Cardiac septum (tissue), 1 donor: Measurements from ENCODE around the gene AMN. TPM values are rescaled to one million over a fixed set of nuclear protein-coding genes. Genes with fewer than 3 reads are reported as not detected.

Experiments used
- DNase-seq: peaks from one replicate; pipeline ENCODE4 v3.0.0-alpha.2; 2020; ENCODE audit warnings: low spot score
- intact Hi-C: fragments of 100-400 bp; cut with DNase I; formaldehyde crosslinking; loops from one replicate; pipeline ENCODE4 v1.14.0; 2022
- total RNA-seq: library from RNA; stranded (reverse); fragmentation: NEBNext Ultra II Directional; extraction: Animal tissue kit (Norgen Biotek cat#: 25700); gene quantifications from one replicate; pipeline ENCODE4 v1.2.1, GENCODE V29; 2021
- donor health status: DM: no; HTN: no; CAD: no.

AMN gene
- total RNA-seq, 1 donor from 2014 or later, result not detected

DNA sequence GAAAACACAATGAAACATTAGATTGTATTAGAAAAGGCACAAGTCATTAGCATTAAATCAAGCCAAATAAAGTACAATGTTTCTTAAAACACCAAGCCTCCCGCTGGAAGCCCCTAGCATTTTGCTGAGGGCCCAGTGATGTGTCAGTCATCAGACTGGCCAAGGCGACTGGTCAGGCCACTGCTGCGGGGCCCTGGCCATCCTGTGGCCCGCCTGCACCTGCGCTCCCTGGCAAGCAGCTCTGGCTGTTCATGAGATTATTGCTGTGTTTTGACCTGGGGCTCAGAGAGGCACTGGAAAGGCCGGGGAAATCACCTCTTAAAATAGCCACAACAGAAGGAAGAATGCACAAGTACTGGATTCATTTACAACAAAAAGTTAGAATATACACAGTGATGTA is 24.2 kb upstream of the AMN start:
- no peak for DNase-seq

GRCh38 chr14:102898776-102899515 is 23.5 kb upstream of the AMN start:
- DNase-seq, result no peak
- intact Hi-C loops, result no loop called here

More for the DNA sequence above, 24.2 kb upstream of the AMN start:
- intact Hi-C loops, result no loop called here

DNA sequence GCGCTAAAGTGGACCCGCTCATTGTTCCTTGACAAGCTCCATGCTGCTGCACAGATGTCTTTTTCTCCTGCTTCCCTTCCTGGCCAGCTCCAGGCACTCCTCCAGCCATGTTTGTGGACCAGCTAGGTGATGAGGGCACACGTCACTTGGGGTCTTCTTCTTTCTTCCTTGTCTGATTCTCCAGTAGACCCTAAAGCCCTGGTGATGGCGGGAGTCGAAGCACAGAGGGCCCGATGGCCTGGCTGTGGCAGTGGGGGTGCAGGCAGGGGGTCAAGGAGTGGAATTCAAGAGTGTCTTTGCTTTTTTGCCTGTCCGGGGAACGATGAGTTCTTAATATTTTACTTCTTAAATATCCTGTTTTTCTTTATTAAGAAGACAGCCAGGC is 23.0 kb upstream of the AMN start:
- DNase-seq, result peak; percentile 36
- intact Hi-C loops, result no loop called here

DNA sequence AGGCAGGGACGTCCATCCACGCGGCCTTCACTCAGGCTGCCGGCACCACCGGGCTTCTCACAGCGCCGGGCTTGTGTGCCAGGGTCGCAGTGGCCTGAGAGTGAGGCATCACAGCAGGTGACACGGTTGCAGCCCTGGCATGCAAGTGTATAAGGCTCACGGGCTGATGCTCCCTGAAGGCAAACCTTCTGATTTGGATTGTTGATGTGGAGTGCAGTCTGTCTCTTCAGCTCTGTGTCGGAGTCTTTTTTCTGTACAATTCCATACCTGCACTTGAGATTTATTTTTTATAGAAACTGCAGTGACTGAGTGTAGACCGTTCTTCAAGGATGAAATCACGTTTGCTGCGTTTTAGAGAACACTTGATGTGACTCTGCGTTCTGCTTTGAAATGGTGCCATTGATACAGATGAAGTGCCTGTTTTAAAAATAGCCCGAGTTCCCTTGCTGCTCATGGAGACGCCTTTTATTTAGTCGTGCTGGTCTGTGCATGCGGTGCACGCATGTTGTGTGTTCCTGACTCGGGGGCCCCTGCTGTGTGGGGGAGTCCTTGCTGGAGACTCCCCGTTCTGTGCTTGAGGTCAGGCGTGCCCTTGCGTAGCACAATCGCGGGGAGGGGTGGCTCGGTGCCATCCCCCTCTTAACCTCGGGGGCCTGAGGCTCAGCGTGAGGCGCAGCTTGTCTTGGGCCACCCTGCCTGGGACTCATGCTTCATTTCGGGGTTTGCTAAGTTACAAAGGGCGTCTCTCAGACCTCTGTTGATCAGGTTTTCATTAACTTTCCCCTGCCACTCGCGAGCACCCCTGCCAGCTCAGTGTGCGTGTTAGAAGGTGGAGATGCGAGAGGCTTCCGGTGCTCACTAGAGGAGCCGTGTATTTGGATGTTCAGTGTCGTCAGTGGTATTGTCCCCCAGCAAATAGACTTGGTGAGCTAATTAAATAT is 21.6 kb upstream of the AMN start:
- intact Hi-C loops, result no loop called here
- DNase-seq, result peak; percentile 41

- no peak for DNase-seq
- intact Hi-C loops, result no loop called here
These were observed 20.8 kb upstream of the AMN start for GRCh38 chr14:102901633-102902032.

GRCh38 chr14:102902086-102902485 is 20.4 kb upstream of the AMN start:
- no peak for DNase-seq
- intact Hi-C loops, result no loop called here

- DNase-seq, result no peak
- intact Hi-C loops, result no loop called here
These were observed 19.8 kb upstream of the AMN start for GRCh38 chr14:102902523-102903247.

- intact Hi-C loops, result no loop called here
- DNase-seq, result no peak
These were observed 19.1 kb upstream of the AMN start for GRCh38 chr14:102903248-102903888.

- intact Hi-C loops, result no loop called here
- no peak for DNase-seq
These were observed 18.5 kb upstream of the AMN start for GRCh38 chr14:102903889-102904512.

DNA sequence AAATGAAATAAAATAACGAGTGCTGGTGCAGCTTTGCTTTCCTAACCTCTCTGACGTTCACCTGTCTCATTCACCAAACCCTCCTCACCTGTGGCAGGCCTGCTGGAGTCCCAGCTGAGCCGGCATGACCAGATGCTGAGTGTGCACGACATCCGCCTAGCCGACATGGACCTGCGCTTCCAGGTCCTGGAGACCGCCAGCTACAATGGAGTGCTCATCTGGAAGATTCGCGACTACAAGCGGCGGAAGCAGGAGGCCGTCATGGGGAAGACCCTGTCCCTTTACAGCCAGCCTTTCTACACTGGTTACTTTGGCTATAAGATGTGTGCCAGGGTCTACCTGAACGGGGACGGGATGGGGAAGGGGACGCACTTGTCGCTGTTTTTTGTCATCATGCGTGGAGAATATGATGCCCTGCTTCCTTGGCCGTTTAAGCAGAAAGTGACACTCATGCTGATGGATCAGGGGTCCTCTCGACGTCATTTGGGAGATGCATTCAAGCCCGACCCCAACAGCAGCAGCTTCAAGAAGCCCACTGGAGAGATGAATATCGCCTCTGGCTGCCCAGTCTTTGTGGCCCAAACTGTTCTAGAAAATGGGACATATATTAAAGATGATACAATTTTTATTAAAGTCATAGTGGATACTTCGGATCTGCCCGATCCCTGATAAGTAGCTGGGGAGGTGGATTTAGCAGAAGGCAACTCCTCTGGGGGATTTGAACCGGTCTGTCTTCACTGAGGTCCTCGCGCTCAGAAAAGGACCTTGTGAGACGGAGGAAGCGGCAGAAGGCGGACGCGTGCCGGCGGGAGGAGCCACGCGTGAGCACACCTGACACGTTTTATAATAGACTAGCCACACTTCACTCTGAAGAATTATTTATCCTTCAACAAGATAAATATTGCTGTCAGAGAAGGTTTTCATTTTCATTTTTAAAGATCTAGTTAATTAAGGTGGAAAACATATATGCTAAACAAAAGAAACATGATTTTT is 17.1 kb upstream of the AMN start:
- intact Hi-C loops, result no loop called here
- DNase-seq, result peak; percentile 53

- no peak for DNase-seq
- intact Hi-C loops, result no loop called here
These were observed 15.7 kb upstream of the AMN start for GRCh38 chr14:102906616-102907302.

DNA sequence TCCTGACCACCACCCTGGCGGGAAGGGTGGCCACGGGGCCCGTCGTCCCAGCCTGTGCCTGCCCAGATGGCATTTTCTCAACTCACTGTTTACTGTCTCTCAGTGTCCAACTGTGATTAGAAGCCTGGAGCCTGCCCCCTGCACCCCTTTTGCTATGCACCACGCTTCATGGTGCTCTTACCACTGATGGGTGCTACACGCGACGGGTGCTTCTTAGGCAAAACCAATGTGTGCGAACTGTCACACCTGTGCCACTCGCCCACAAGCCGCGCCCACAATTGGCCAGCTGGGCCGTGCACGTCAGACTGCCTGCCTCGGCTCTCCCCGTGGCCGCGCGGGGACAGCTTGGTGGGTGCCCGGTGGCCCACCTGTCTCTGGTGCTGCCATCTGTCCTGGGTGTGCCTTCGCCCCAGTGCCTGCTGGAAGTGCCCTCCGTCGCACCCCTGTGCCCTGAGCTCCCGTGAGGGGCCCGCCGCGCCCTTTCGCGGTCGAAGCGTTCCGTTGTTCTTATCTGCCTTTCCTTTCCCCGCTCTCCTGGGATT is 15.1 kb upstream of the AMN start:
- no peak for DNase-seq
- intact Hi-C loops, result no loop called here

GRCh38 chr14:102907980-102908730 is 14.3 kb upstream of the AMN start:
- intact Hi-C loops, result no loop called here
- no peak for DNase-seq

GRCh38 chr14:102908766-102909455 is 13.6 kb upstream of the AMN start:
- intact Hi-C loops, result no loop called here
- no peak for DNase-seq

DNA sequence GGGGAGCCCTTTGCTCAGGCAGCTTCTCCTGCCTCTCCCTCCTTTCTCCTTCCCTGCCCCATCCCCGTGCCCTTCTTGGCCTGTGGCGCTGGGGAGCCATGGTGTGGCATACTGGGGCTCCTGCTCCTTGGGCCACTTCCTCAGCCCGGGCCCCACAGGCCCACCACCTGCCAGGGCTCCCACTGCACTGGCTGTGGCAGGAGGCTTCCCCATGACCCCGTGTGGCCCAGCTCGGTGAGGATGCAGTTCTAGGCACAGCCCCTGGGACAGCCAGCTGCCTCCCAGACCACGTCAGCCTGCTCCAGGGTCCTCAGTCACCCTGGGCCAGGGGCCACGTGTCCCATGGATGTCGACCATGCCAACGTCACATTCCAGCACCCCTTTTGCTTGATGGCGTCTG is 13.0 kb upstream of the AMN start:
- intact Hi-C loops, result no loop called here
- DNase-seq, result no peak

DNA sequence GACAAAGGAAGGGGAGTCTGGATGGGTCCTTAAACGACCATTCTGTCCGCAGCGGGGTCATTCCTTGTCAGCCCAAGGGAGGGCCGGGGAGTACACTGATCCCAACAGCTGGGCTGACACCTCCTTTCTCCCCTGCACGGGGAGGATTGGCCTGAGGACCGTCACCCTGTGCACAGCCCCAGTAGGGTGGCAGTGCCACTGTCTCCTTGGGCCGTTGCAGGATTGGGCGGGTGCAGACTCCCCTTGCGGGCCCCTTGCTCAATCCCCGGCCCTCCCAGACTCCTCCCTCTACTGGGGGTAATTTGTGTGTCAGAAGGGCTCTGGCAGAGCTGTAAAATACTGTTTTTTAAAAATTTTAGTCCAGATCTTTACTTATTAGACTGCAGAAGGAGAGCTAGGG is 12.6 kb upstream of the AMN start:
- intact Hi-C loops, result no loop called here
- no peak for DNase-seq
